Peyer's patch (tissue), 4 donors: ENCODE measurements around the gene TICRR. TPM values are rescaled to one million over a fixed set of nuclear protein-coding genes. Genes with fewer than 3 reads are reported as not detected.

Source experiments
- DNase-seq, 3 donors: peaks; one replicate each; pipeline ENCODE4 v3.0.0-alpha.2; 2017 to 2019
- H3K27ac ChIP-seq, 4 donors: fragments of 200-600 bp; sonication (generic); one replicate each; pipeline ENCODE4 v1.5.1; 2016 to 2019
- H3K27me3 ChIP-seq, 2 donors: fragments of 200-600 bp; sonication (generic); one replicate each; pipeline ENCODE4 v1.5.1; 2019
- H3K36me3 ChIP-seq, 3 donors: fragments of 200-600 bp; sonication (generic); one replicate each; pipeline ENCODE4 v1.5.1; 2016 to 2019
- H3K4me1 ChIP-seq, 4 donors: fragments of 200-600 bp; sonication (generic); one replicate each; pipeline ENCODE4 v1.5.1; 2016 to 2019
- H3K4me3 ChIP-seq, 4 donors: fragments of 200-600 bp; sonication (generic); 1 replicate in 3 of 4; 2 replicates in 1 of 4; pipeline ENCODE4 v1.5.1; 2016 to 2019; ENCODE audit warnings: mild to moderate bottlenecking in 1 of 4
- H3K9me3 ChIP-seq, 4 donors: fragments of 200-600 bp; sonication (generic); one replicate each; pipeline ENCODE4 v1.5.1; 2016 to 2019; ENCODE audit warnings: mild to moderate bottlenecking in 1 of 4
- POLR2A ChIP-seq, 2 donors: fragments of 450-650 bp; IDR thresholded peaks; one replicate each; pipeline ENCODE4 v1.5.1; 2017; ENCODE audit warnings: antibody characterized with exemption in 2 of 2, mild to moderate bottlenecking in 2 of 2, moderate library complexity in 2 of 2
- total RNA-seq, 4 donors: library from RNA; depleted of rRNA; stranded (reverse); fragments of >200 nt; gene quantifications; one replicate each; pipeline ENCODE4 v1.1.0, GENCODE V29; 2016
- TF ChIP-seq, protein P1 (sequence below), 6 experiments: fragments of 450-650 bp in 4 of 6; fragments of 200-600 bp in 2 of 6; sonication (generic) in 1 of 6; IDR thresholded peaks; one replicate each; pipeline ENCODE4 v1.5.1; 2017 to 2019; ENCODE audit warnings: antibody characterized with exemption in 6 of 6, mild to moderate bottlenecking in 3 of 6, moderate library complexity in 1 of 6

TICRR gene
- total RNA-seq, 4 donors from 2014 or later, result 2.3 to 8.3 (median 3.2) TPM

GRCh38 chr15:89625716-89626115, 50.4 kb downstream of the TICRR start:
- H3K27ac ChIP-seq, result no peak overlapping the region
- TF ChIP-seq, protein P1, sequence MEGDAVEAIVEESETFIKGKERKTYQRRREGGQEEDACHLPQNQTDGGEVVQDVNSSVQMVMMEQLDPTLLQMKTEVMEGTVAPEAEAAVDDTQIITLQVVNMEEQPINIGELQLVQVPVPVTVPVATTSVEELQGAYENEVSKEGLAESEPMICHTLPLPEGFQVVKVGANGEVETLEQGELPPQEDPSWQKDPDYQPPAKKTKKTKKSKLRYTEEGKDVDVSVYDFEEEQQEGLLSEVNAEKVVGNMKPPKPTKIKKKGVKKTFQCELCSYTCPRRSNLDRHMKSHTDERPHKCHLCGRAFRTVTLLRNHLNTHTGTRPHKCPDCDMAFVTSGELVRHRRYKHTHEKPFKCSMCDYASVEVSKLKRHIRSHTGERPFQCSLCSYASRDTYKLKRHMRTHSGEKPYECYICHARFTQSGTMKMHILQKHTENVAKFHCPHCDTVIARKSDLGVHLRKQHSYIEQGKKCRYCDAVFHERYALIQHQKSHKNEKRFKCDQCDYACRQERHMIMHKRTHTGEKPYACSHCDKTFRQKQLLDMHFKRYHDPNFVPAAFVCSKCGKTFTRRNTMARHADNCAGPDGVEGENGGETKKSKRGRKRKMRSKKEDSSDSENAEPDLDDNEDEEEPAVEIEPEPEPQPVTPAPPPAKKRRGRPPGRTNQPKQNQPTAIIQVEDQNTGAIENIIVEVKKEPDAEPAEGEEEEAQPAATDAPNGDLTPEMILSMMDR (IDR thresholded peaks at IDR 0.05), result no peak
- TF ChIP-seq POLR2A (IDR thresholded peaks at IDR 0.05), result no peak
- no peaks in the 10 kb centered on the region for H3K9me3 ChIP-seq
- H3K27me3 ChIP-seq, result no peaks in the 10 kb centered on the region
- peaks cover 0 to 18% (median 0%) of the 10 kb centered on the region in 3 donors for H3K36me3 ChIP-seq
- H3K4me3 ChIP-seq, result no peak overlapping the region
- DNase-seq, result no peak
- no peaks in the 10 kb centered on the region for H3K4me1 ChIP-seq

- peaks cover 0 to 33% (median 0%) of the 10 kb centered on the region in 3 donors for H3K36me3 ChIP-seq
- H3K4me3 ChIP-seq, result no peak overlapping the region
- H3K9me3 ChIP-seq, result no peaks in the 10 kb centered on the region
- H3K4me1 ChIP-seq, result no peaks in the 10 kb centered on the region
- no peak overlapping the region for H3K27ac ChIP-seq
- no peak for DNase-seq
- TF ChIP-seq, protein P1 (IDR thresholded peaks at IDR 0.05), result no peak
- TF ChIP-seq POLR2A (IDR thresholded peaks at IDR 0.05), result no peak
- no peaks in the 10 kb centered on the region for H3K27me3 ChIP-seq
Measured at GRCh38 chr15:89627256-89627970, 52.1 kb downstream of the TICRR start.

DNA sequence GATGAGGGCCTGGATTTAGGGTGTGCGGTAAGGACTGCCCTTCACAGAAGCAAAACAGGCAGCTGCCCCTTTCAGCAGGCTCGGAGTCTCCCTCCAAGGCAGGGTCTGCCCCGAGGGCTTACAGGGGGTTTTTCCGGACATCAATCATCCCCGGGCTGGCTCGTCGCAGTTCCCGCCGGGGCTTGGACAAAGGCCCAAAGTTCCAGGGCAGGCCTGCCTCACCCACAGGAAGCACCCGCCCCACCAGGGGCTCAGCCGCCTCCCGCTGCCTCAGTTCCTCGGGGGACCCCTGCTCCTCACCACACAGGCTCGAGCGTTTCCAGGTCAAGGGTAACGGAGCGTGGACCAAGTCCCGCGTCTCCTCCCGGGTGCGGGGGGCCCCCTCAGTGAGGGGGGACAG, 53.0 kb downstream of the TICRR start:
- TF ChIP-seq, protein P1 (IDR thresholded peaks at IDR 0.05), result no peak
- no peak for TF ChIP-seq POLR2A (IDR thresholded peaks at IDR 0.05)
- Histone ChIP-seq H3K9me3 (no peaks in the 10 kb centered on the region), H3K4me3 (no peak overlapping the region), H3K27ac (no peak overlapping the region), H3K36me3 (peaks cover 0 to 33% (median 0%) of the 10 kb centered on the region in 3 donors), H3K4me1 (no peaks in the 10 kb centered on the region), H3K27me3 (no peaks in the 10 kb centered on the region)
- DNase-seq, result no peak

DNA sequence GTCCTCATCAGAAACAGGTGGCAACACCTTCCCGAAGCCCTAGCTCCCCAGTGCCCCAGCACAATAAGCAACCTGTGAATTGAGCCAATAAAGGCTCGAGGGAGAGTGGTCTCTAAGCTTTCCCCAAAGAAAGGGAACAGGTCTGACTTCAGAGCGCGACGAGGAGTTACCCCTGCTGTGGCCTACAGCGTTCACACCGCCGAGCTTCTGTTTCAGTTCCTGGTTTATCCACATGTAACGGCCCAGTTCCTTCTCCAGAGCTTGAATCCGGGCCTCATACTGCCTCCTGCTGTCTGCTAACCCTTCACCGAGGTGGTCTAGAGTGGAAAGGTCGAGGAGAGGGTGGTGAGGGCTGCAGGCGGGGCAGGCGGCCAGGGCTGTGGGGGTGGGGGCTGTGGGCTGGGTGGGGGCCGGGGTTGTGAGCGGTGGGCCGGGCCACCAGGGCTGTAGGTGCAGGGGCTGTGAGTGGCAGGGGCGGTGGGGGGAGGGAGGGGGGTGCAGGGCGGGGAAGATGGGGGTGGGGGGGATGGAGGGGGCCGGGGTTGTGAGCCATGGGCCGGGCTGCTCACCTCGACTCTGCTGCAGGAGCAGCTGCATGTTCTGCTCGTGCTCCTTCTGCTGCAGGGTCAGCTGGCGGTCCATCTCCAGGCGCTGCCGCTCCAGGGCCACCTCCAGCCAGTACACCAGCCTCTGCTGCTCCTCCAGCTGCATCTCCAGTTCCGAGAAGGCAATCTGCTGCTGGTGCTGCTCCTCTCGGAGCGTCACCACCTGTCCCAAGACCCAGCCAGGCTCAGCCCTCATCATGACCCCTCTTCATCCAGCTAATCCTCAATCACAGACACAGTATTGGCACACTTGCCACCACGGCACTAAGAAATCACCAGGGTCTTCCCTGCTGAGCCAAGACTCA, 53.8 kb downstream of the TICRR start:
- H3K36me3 ChIP-seq, result peaks cover 0 to 33% (median 0%) of the 10 kb centered on the region in 3 donors
- DNase-seq, result no peak

GRCh38 chr15:89629829-89630228, 54.6 kb downstream of the TICRR start:
- H3K9me3 ChIP-seq, result no peaks in the 10 kb centered on the region
- peaks cover 0 to 33% (median 0%) of the 10 kb centered on the region in 3 donors for H3K36me3 ChIP-seq
- DNase-seq, result no peak
- TF ChIP-seq, protein P1 (IDR thresholded peaks at IDR 0.05), result no peak
- TF ChIP-seq POLR2A (IDR thresholded peaks at IDR 0.05), result no peak
- no peak overlapping the region for H3K4me3 ChIP-seq
- H3K27ac ChIP-seq, result no peak overlapping the region
- no peaks in the 10 kb centered on the region for H3K27me3 ChIP-seq
- H3K4me1 ChIP-seq, result no peaks in the 10 kb centered on the region

More for the DNA sequence above, 53.8 kb downstream of the TICRR start:
- Histone ChIP-seq H3K4me3 (no peak overlapping the region), H3K27me3 (no peaks in the 10 kb centered on the region), H3K9me3 (no peaks in the 10 kb centered on the region), H3K4me1 (no peaks in the 10 kb centered on the region), H3K27ac (no peak overlapping the region)
- TF ChIP-seq POLR2A (IDR thresholded peaks at IDR 0.05), result no peak
- TF ChIP-seq, protein P1 (IDR thresholded peaks at IDR 0.05), result no peak
